CD4-positive, alpha-beta T cell treated with Interleukin-12 subunit alpha and Interleukin-12 subunit beta, for 1 hour (primary cell): ENCODE measurements around the gene SGCD.

Source experiments
- DNase-seq: peaks from one replicate; pipeline ENCODE4 v3.0.0-alpha.2; 2020

SGCD gene

DNA sequence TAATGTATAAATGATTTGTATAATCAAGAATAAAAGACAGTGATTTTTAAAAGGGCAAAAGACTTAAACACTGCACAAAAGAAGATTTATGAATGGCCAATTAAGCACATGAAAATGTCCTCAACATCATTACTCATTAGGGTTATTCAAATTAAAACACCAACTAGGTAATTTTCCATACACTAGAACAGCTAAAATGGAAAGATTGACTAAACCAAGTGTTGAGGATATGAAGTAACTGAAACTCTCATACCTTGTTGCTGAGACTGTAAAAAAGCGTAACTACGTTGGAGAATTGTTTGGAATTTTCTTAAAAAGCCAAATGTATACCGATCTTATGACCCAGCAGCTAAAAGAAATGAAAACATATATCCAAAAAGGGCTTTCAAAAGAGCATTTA is 144.9 kb downstream of the SGCD start:
- DNase-seq, result no peak

DNA sequence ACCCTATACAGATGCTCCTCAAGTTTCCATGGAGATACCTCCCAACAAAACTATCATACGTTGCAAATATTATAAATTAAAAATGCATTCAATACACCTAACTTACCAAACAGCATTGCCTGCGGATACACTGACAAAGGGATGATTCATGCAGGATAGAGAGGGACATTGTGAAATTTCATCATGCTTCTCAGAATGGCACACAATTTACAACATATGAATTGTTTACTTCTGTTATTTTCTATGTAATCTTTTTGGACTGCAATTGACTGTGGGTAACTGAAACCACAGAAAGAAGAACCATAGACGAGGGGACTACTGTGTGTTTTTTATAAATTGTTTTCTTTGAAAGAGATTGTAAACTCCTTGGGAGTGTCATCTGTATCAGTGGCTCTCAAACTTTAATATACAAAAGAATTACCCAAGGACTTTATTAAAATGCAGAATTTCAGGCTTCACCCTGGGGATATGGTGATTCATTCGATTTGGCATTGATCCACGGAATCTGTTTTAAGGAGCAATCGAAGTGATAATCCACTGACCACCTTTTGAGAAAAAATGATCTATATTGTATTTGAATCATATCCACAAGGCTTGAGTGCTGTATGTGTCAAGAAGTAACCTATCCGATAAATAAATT is 146.4 kb downstream of the SGCD start:
- DNase-seq, result no peak

DNA sequence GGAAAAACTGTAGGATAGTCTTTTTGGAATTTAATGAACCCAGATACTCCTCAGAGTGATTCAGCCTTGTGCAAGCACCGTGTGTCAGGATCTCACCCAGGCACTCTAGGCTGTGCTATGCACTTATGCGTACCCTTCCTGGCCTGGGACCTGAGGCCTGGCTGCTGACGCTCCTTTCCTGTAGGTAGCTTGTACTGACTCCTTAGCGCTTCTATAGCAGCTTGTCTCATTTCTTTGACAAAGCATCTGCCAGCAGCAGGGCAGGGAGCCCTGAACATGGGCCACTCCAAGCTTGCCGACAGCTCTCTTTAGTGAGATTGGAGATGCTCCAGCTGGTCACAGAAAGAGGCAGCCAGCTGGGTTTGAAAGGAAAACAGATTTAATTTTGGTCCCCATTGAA is 147.3 kb downstream of the SGCD start:
- no peak for DNase-seq

DNA sequence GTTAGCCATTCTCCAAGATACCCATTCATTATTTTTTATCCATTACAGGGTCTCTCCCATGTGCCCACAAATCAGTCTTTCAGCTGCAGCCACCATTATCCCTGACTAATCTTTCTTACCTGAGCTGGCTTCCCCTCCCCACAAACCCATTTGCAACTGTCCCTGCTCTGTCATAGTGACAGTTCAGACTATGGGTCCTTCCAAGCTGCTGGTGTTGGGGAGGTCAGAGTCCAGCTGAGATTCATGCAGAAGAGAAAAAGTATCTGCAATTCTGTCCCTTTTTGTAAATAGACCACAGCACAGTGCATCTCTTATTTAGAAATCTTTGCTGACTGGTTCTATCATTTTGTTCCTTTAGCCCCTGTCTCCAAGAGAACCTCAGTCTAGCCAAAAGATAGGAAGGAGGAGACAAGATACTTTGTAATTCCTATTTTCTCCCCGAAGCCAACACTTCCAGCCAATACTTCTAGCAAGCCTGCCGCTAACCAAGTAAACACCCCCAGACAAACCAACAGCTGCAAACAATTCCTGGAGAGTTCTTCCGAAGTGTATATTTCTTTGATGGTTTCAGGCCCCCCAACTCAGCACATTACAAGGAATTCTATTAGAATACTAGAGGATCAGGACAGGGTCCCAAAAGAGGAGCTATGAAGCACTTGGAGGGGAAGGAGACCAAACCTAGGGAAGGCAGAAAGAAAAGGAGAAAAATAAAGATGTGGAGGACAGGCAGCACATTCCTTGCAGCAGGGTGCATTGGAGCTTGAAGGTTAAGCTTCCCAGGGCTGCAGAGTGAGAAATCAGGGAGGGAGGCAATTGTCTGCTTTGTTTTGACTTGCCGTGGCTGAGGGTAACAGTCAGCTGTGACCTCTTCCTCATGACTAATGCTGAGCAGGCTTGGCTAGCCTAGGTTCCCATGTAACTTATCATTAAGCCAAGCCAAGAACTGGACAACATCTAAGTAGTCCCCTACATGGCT is 148.5 kb downstream of the SGCD start:
- no peak for DNase-seq

DNA sequence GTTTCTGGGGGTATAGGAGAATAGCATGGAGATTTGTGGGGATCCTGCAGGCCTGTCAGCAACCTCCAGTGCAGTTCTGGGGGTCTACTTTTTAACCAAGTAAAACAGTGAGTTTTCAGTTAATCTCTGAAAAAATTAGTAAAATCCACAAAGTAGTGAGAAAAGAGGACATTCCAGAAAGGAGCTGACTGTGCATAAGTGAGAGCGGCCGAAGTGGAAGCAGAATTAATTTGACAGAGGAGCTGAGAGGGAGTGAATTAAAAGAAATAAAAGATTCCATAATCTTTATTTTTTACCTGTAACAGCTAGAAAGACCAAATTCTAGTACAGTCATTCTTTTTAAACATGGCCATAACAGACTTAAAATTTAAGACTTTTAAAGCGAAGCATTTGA is 149.2 kb downstream of the SGCD start:
- DNase-seq, result no peak

DNA sequence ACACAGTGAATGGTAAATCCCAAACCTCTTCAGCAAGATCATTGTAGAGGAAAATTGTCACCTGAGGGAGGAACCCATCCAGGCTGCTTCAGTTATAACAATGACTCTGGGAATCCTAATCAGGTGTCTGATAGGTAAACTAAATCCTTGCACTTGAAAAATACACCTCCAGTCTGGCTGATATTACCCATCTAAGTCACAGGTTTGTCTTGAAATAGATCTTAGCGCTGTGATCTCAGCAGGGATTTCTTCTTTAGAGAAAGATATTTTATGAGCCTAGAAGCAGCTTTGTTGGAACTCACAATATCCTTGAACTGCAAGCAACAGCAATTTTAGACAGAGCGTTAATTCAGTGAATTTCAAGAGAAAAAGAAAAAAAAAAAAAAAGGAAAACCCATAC is 149.7 kb downstream of the SGCD start:
- no peak for DNase-seq

DNA sequence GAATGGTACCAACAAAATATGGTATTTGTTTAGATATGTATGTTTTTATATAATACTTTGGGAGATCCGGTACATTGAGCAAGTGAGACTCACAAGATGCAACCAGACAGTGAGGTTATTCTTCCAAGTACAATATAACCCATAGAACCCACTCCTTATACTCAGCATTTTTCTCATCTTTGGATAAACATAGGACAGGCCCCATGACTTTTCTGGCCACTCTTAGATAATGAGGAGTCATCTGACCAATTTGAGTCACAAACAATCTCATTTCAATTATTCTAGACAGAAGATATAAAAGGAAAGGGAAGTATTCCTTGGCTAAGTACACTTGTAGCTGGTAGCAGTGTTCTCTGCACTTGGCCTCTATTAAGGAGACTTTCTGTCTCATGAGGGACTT is 150.2 kb downstream of the SGCD start:
- DNase-seq, result no peak

DNA sequence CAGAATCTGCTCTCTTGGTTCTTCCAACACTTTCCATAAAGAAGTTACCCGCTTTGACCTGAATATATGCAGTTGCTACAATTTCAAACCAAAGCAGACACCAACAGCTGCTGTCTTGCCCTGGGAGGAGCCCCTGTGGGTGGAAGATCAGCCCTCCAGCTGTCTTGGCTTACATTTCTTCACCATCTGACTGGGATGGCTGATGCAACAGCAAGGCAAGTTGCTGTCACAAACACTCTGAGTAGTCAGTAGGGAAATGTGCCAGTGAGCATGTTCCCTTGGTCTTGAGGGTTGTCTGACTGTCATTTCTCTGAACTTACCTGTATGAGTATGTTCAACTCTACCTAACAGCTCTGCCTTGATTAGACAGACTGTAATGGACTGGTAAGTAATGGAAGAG is 152.9 kb downstream of the SGCD start:
- no peak for DNase-seq

DNA sequence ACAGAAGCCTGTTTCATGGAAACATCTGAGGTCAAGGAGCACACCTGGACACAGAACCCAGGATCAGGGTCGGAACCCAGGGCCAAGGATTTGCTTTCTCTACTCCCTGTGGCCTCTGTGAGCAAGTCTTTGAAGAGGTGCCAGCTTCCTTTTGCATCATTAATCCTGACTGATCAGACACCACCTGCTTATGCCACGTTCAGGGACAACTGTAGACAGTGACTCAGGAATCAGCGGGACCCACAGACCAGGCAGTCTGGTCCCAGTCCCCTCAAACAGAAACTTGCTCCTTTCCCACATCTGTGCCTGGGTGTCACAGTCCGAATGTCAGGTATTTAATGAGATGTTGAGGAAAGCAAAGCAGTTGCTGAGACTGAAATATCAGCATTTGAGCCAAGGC is 154.8 kb downstream of the SGCD start:
- DNase-seq, result no peak

DNA sequence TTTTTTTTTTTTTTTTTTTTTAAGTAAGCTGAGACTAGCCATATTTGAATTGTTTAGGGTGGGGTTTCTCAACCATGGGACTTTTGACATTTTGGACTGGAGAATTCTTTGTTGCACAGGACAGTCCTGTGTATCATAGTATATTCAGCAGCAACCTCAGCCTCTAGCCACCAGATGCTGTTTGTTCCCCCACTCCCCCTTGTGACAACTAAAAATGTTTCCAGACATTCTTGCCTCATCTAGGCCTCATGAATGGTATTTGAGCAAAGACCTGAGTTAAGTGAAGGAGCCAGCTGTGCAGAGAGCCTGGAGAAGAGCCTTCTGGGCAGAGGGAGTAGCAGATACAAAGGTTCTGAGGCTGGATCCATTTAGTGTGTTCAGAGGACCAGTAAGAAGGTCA is 155.9 kb downstream of the SGCD start:
- DNase-seq, result no peak

DNA sequence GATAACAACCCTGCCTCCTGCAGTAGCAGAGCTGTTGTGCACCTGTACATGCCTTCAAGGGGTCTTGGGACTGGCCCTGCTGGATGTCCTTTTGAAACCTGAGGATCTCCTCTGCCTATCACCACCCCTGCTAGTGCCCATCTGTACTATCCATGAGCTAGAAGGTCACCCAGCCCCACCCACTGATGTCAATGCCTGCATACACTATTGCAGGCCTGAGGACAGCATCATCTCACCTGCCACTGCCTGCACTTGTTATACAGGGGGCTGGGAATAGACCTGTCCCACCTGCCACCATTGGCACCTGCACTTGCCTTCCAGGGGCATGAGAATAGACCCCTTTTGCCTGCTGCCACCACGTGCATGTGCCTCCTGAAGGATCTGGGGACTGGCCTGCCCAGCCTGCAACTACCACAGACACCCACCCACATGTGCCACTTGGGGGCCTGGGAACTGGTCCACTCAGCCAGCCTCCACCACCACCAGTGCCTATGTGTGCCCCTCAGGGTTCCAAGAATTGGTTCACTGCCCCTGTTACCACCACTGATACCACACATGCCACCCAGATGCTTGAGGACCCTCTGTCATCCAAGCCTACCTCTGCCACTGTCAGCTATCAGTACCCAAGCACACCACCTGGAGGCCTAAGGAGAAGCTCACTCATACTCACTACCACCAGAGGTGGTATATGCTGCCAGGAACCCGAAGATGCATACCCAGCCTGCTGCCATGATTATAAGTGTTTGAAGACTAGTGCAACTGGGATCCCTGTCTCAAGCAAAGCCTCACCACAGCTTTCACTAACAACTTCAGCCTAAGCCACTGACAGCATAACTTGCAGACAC is 159.7 kb downstream of the SGCD start:
- DNase-seq, result no peak

DNA sequence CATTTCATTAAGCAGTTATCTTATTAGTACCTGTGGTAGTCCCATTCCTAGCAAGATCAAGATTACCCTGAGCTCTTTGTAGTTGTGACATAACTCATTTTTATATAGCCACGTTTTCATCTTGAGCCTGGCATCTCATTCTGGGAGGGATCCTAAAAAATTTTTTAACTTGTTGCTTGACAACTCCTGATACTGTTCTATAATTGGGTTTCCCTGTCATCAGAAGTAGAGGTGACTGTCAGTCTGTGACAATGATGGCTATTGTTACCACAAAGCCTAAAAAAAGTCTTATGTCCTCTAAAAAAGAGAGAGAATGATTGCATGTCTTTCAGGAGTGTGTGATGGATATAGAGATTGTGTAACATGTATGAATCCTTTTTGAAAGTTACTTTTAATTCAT is 164.8 kb downstream of the SGCD start:
- DNase-seq, result no peak

DNA sequence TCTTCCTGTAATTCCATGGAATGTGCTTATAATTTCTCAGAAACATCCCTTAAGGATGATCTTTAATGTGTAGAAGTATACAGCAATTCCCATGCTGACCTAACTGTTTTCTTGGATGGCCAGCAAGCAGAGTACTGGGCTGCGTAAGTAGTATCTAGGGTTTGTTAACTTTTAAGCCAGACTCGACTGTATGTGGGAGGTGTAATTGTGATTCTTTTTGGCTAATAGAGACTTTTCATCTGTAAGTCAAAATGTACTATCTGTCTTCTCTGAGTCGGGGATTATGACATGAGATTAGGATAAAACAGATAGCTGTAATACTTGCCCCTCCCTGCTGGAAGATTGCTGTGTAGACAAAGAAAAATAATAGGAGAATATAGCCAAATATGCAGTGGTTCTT is 169.3 kb downstream of the SGCD start:
- no peak for DNase-seq

DNA sequence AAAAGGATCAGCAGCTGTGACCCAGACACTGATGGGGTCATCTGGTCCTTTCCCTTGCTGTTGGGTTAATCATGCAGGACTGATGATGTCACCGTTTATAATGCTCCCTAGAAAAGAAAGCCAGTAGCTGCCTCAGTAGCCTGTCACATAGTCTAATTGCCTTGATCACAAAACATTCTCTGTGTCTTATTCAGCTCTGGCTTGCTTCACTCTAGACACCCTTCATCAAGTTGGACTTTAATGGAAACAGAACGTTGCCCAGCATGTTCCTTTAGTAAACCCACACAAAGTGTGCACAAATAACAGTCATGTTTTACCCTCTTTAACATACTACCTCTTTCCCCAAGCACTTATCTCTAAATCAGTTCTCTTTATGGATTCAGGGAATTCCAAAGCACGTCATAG is 170.8 kb downstream of the SGCD start:
- no peak for DNase-seq

DNA sequence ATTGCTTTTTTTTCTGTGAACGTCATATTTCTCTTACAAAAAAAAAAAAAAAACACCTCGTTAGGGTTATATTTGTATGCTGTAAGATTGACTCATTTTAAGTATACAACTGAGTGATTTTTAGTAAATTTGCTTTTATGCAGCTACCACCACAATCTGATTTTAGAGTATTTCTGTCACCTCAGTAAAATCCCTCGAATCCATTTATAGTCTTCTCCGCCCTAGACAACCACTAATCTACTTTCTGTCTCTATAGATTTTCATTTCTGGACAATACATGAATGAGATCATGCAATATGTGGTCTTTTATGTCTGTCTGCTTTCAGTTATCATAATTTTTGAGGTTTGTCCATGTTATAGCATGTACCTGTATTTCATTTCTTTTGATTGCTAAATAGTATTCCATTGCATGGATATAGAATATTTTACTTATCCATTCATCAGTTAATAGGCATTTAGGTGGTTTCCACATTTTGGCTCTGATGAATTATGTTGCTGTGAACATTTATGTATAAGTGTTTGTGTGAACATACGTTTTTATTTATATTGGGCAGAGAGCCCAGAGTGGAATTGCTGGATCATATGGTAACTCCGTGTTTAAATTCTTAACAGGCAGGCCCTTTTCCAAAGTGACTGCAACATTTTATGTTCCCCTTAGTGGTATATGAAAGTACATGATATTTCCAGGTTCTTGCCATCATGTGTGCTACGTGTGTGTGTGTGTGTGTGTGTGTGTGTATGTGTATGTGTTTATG is 171.4 kb downstream of the SGCD start:
- DNase-seq, result no peak

DNA sequence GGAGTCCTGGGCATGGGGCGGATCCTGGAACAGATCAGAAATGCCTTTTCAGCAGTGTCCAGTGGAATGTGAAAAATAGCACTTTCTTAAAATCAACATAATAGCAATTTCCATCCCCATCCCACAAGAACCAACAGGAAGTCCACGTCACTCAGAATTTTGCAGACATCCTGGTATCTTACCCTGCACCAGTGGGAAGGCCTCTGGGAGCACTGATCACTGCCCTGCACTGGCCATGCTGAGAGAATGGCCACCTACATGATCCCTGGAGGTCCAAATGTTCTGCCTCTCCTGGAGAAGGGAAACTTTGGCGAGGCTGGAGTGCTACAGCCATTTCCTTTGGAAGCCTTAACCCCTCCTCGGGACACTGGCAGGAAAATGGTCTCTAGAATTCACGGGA is 173.8 kb downstream of the SGCD start:
- no peak for DNase-seq

DNA sequence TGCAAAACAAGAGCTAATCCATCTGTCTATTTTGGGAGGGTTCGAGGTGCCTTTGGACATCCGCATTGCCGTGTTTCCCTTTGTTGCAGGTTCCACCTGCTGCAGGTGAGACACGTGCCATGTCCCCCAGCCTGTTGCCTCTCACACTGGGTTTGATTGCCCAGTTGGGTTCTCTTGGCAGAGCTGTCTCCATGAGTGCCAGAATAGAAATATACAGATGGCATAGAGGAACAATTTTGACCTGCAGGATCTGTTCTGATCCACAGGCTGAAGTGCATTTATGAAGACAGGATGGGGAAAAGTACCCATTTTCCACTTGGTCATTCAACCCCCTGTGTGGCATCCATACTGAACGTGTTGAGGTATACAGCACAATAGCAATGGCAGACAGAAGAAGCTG is 178.1 kb downstream of the SGCD start:
- DNase-seq, result no peak

DNA sequence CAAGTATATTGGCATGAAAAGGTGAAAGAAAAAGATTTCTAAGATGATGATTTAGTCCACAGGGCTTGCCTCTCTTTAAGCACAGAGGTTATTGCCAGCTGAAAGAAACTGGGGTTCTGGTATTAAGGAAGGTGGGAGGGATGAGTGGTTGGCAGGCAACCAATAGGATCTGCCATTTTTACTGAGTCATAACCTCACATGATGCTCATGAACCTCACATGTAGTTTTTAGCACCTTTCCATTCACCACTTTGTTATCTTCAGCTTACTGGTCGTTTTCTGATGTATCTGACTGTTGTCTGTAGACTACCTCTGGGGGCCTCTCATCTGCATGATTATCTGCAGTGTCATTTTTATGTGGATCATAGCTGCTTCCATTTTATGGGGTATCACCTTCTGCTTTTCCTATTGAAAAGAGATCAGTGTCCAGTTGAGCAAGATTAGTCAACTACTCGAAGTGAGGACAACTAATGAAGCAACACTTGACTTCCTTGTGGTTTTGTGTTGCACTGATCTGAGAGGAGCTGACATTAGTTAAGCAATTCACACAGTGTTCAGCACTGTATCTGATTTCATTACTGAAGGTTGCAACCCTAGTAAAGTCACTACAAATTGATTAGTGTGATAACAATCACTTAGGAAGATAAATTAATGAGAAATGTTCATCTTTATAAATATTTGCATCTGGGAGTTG is 186.3 kb downstream of the SGCD start:
- DNase-seq, result no peak

DNA sequence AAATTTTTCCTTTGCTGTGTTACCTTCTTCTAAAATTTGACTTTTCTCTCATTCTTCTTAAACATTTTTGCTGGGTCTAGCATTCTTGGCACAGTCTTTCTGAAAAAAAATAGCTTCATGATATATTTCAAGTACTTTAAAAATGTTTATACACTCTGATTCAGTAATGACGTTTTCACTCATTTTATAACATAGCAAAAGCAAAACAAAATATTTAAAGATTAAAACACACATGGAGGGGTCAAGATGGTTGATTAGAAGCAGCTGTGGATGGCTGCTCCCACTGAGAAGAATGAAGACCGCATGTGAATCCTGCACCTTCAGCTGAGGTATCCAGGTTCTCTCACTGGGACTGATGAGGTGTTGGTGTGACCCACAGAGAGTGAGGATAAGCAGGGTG is 188.2 kb downstream of the SGCD start:
- no peak for DNase-seq

DNA sequence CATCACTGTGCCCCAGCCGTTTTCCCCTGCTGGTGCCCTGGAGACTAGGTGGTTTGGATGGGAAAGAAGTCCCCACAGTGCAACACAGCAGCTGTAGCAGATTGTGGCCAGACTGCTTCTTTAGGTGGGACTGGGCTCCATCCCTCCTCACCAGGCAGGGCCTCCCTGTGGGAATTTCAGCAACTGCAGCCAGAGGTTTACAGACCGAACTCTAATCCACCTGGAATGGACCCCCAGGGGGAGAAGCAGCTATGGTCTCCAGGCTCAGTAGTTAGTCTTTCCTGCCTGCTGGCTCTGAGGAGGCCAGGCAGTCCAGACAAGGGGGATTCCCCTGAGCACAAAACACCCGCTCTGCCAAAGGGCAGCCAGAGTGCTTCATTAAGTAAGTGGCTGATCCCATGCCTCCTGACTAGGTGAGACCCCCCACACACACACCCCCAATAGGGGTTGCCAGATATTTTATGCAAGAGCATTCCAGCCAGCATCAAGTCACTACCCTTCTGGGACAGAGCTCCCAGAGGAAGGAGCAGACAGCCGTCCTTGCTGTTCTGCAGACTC is 188.9 kb downstream of the SGCD start:
- DNase-seq, result no peak

DNA sequence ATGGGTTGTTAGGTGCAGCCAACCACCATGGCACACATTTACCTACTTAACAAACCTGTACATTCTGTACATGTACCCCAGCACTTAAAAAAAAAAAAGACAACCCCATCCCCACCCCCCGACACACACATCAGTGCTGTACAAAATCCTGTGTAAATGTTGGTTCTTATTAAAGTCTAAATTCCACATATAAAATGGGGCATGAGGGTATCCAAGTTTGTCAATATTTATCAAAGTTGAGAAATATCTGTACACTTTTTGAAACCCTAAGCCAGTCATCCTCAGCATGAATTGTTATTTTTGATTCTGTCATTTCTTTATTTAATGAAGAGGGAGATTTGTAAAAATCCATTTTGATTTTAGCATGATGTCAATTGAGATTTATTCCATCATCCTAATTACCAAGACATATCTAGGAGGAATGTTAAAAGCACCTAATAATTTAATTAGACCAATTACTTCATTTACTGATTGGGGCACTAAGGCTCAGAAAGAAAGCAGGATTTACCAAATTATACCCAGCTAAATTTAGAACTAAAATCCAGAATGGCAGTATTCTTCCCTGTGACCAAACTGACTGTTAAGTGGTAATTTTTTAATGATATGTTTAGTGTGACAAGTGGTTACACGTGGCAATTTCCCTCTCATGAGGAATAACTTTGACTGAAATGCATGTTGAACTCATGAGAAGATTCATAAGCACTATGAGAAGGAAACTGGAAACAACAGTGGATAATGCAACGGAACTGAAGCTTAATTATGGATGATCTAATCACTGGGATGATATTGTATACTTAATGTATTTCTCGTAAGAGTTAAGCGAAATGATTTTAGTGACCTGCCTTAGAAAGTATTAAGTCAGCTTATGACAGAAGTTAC is 195.9 kb downstream of the SGCD start:
- DNase-seq, result no peak
